ENCODE measurements around the gene GRK3. TPM values are rescaled to one million over a fixed set of nuclear protein-coding genes. Genes with fewer than 3 reads are reported as not detected.

The GRK3 gene
- total RNA-seq, 3 donors from 2014 or later = 14.4 to 49.1 (median 16.7) TPM

GRCh38 chr22:25643232-25644000, 78.9 kb downstream of the GRK3 start:
- Histone ChIP-seq H3K27me3 (no peaks in the 10 kb centered on the region), H3K9me3 (no peaks in the 10 kb centered on the region), H3K36me3 (no peaks in the 10 kb centered on the region), H3K27ac (no peak overlapping the region), H3K4me3 (no peak overlapping the region), H3K4me1 (no peaks in the 10 kb centered on the region)
- no peak for DNase-seq (ENCODE audit: low spot score in 2 of 2)
- intact Hi-C loops (cut with DNase I; ENCODE audit: low total_unique reads) = no loop called here
- TF ChIP-seq POLR2AphosphoS5 (IDR thresholded peaks at IDR 0.05) (no peak), CTCF (IDR thresholded peaks at IDR 0.05) (no peak), POLR2A (IDR thresholded peaks at IDR 0.05) (no peak)

DNA sequence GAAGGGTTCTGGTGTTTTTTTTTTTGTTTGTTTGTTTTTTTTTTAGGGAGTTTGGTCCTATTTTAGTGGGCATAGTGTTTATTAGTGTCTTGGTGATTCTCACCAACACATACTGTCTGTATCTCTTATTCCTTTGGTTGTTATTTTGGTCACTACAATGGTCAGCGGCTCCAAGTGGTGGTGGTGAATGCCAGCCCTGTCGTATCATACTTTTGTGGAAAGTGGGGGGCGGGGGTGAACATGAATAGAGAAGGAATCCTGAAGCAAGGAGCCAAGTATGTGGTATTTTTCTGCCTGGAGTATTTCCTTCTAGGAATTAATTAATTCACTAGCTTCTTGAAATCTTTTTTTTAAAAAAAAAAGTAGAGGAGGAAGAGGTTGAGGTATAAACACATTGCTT, 79.6 kb downstream of the GRK3 start:
- intact Hi-C loops (cut with DNase I; ENCODE audit: low total_unique reads) = no loop called here
- Histone ChIP-seq H3K27me3 (no peaks in the 10 kb centered on the region), H3K9me3 (no peaks in the 10 kb centered on the region), H3K4me1 (no peaks in the 10 kb centered on the region), H3K36me3 (no peaks in the 10 kb centered on the region), H3K27ac (no peak overlapping the region), H3K4me3 (no peak overlapping the region)
- TF ChIP-seq POLR2A (IDR thresholded peaks at IDR 0.05) = no peak
- TF ChIP-seq POLR2AphosphoS5 (IDR thresholded peaks at IDR 0.05) = no peak
- TF ChIP-seq CTCF (IDR thresholded peaks at IDR 0.05) = no peak
- peak in 1 of 2 donors; percentile 36 for DNase-seq (ENCODE audit: low spot score in 2 of 2)

- Histone ChIP-seq H3K9me3 (no peaks in the 10 kb centered on the region), H3K27ac (no peak overlapping the region), H3K4me1 (no peaks in the 10 kb centered on the region), H3K4me3 (no peak overlapping the region), H3K36me3 (no peaks in the 10 kb centered on the region), H3K27me3 (no peaks in the 10 kb centered on the region)
- no peak for DNase-seq (ENCODE audit: low spot score in 2 of 2)
- intact Hi-C loops (cut with DNase I; ENCODE audit: low total_unique reads) = no loop called here
- no peak for TF ChIP-seq POLR2AphosphoS5 (IDR thresholded peaks at IDR 0.05)
- TF ChIP-seq CTCF (IDR thresholded peaks at IDR 0.05) = no peak
- no peak for TF ChIP-seq POLR2A (IDR thresholded peaks at IDR 0.05)
Observed at GRCh38 chr22:25645266-25645665, 80.8 kb downstream of the GRK3 start.

DNA sequence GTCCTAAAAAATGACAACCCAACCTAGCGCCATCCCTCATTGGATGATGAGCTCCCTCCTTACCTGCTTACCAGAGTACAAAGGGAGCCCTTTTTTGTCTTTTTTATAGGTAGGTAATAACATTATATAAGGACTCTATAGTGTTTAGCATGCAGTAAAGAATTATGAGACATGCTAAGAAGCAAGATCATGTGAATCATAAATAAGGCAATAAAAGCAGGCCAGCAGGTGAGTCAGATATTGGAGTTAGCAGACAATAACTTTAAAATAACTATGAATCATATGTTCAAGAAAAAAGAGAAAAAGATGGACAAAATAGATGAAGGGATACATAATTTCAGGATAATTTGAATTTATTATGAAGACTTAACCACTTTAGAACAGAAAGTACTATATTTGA, 81.5 kb downstream of the GRK3 start:
- intact Hi-C loops (cut with DNase I; ENCODE audit: low total_unique reads) = no loop called here
- no peak for TF ChIP-seq POLR2A (IDR thresholded peaks at IDR 0.05)
- no peak for TF ChIP-seq POLR2AphosphoS5 (IDR thresholded peaks at IDR 0.05)
- no peak for TF ChIP-seq CTCF (IDR thresholded peaks at IDR 0.05)
- Histone ChIP-seq H3K27ac (no peak overlapping the region), H3K9me3 (no peaks in the 10 kb centered on the region), H3K27me3 (no peaks in the 10 kb centered on the region), H3K4me3 (no peak overlapping the region), H3K36me3 (no peaks in the 10 kb centered on the region), H3K4me1 (no peaks in the 10 kb centered on the region)
- no peak for DNase-seq (ENCODE audit: low spot score in 2 of 2)

DNA sequence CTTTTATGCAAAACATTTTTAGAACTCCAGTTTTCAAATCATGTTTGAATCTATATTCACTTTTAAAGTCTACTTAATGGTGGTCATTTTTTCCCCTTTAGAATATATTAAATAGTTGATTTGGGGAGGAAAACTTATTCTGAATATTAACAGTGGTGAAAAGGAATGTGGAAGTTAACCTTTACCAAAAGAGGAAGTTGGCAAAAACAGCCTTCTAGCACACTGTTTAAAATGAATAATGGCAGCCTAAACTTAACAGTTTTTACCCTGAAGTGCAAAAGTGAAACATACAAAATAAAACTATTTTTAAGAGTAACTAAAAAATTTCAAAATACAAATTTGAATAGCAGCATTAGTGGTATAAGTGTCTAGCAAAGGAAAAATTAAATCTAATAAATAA, 86.4 kb downstream of the GRK3 start:
- no peaks in the 10 kb centered on the region for H3K36me3 ChIP-seq
- H3K9me3 ChIP-seq = no peaks in the 10 kb centered on the region
- no peaks in the 10 kb centered on the region for H3K27me3 ChIP-seq
- no peak overlapping the region for H3K27ac ChIP-seq
- no peak overlapping the region for H3K4me3 ChIP-seq
- intact Hi-C loops (cut with DNase I; ENCODE audit: low total_unique reads) = no loop called here
- H3K4me1 ChIP-seq = no peaks in the 10 kb centered on the region
- DNase-seq (ENCODE audit: low spot score in 2 of 2) = no peak
- no peak for TF ChIP-seq POLR2A (IDR thresholded peaks at IDR 0.05)
